IMR-90 (cell line): ENCODE data around the gene KDM5B. TPM values are rescaled to one million over a fixed set of nuclear protein-coding genes. Genes with fewer than 3 reads are reported as not detected.

Source experiments
- microRNA-seq, 2 experiments: library from miRNA; stranded (forward) in 1 of 2; unstranded in 1 of 2; fragments of 10-50 nt in 1 of 2; fragments of <30 nt in 1 of 2; gene quantifications in 1 of 2; microRNA quantifications in 1 of 2; one replicate each; pipeline versions ENCODE3 to v1.1.0; 2013 to 2020; ENCODE audit not compliant: insufficient read depth in 1 of 2, insufficient read length in 1 of 2, unreplicated experiment in 1 of 2
- polyA plus RNA-seq, 3 experiments: library from polyadenylated mRNA; depleted of rRNA; stranded (reverse); fragments of >200 nt; gene quantifications; 2 replicates each; pipeline ENCODE4 v1.2.3, GENCODE V29; 2012; ENCODE audit warnings: low replicate concordance in 1 of 3
- small RNA-seq, 5 experiments: library from RNA; depleted of rRNA; stranded (forward); fragments of <200 nt; gene quantifications; one replicate each; pipeline ENCODE3, GENCODE V24; 2012
- total RNA-seq: library from RNA; depleted of rRNA; stranded (reverse); fragments of >200 nt; gene quantifications from 2 replicates; pipeline ENCODE4 v1.2.3, GENCODE V29; 2012; rRNA removed

KDM5B gene
- total and polyA plus RNA-seq, 2 of the 4 experiments (the other 2 are of a cell fraction) = 28.8 to 82.1 TPM

Small RNA genes lying within 50 kb of the gene (microRNA-seq; reads per million reads assigned to microRNA genes)
- not detected for gene AC098934.3 (ENCODE audit: insufficient read depth, insufficient read length)

Small RNA genes lying within 50 kb of the gene (small RNA-seq; reads per million reads assigned to genes)
- gene AC098934.3 = 0 reads per million in 5 experiments

Other genes with a start within 250 kb of the KDM5B start
- gene SYT2, start 98.0 kb downstream of the KDM5B start, total RNA-seq = under 0.01 TPM in 2 replicates
- under 0.01 TPM in 1 of 2 replicates, not detected in the other for gene SYT2, start 98.0 kb downstream of the KDM5B start, polyA plus RNA-seq (2012; rRNA removed)
- 0.56 TPM in 1 of 2 replicates, not detected in the other for gene PCAT6, start 2.5 kb upstream of the KDM5B start, total RNA-seq
- 5.8 and 5.9 TPM in 2 replicates for gene PCAT6, start 2.5 kb upstream of the KDM5B start, polyA plus RNA-seq (2012; rRNA removed)
- 4.8 and 6.9 TPM in 2 replicates for gene RABIF, start 80.7 kb upstream of the KDM5B start, total RNA-seq
- 7.8 and 7.9 TPM in 2 replicates for gene RABIF, start 80.7 kb upstream of the KDM5B start, polyA plus RNA-seq (2012; rRNA removed)
- 33.6 and 38.4 TPM in 2 replicates for gene KLHL12, start 118.8 kb upstream of the KDM5B start, total RNA-seq
- 14.3 and 17.2 TPM in 2 replicates for gene KLHL12, start 118.8 kb upstream of the KDM5B start, polyA plus RNA-seq (2012; rRNA removed)
- gene ADIPOR1, start 149.9 kb upstream of the KDM5B start, total RNA-seq = 83.9 and 92.5 TPM in 2 replicates
- 80.4 and 82.7 TPM in 2 replicates for gene ADIPOR1, start 149.9 kb upstream of the KDM5B start, polyA plus RNA-seq (2012; rRNA removed)
- 38.6 and 45.0 TPM in 2 replicates for gene CYB5R1, start 158.8 kb upstream of the KDM5B start, total RNA-seq
- gene CYB5R1, start 158.8 kb upstream of the KDM5B start, polyA plus RNA-seq (2012; rRNA removed) = 45.7 and 45.9 TPM in 2 replicates
- 63.1 and 68.0 TPM in 2 replicates for gene TMEM183A, start 199.0 kb upstream of the KDM5B start, total RNA-seq
- 52.8 and 56.8 TPM in 2 replicates for gene TMEM183A, start 199.0 kb upstream of the KDM5B start, polyA plus RNA-seq (2012; rRNA removed)
- 3.6 and 5.4 TPM in 2 replicates for gene PPFIA4, start 218.1 kb upstream of the KDM5B start, total RNA-seq
- gene PPFIA4, start 218.1 kb upstream of the KDM5B start, polyA plus RNA-seq (2012; rRNA removed) = 13.7 and 14.3 TPM in 2 replicates